ENCODE results near the gene RFPL4AL1. TPM values are rescaled to one million over a fixed set of nuclear protein-coding genes. Genes with fewer than 3 reads are reported as not detected.

RFPL4AL1 gene
- total and polyA plus RNA-seq, 7 experiments from 2014 or later: not detected

DNA sequence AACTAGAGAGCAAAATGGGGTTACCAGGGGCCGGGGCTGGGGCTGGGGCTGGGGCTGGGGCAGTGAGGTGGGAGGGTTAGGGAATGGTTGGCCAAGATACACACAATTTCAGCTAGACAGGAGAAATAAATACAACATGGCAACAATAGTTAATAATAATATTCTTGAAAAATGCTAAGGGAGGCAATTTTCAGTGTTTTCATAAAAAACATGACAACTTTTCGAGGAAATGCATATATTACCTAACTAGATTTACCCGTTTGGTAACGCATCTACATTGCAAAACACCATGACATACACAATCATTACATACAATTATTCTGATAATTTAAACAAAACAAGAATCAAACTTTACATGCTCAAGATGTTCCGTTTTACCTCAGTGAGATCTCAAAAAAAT, 12.2 kb downstream of the RFPL4AL1 start:
- no peaks in the 10 kb centered on the region for H3K36me3 ChIP-seq (ENCODE audit: control insufficient read depth in 2 of 3, insufficient read depth in 3 of 3, low read length in 3 of 3)
- H3K4me1 ChIP-seq (ENCODE audit: control insufficient read depth in 2 of 2, insufficient read depth in 2 of 2, low read length in 2 of 2): no peaks in the 10 kb centered on the region
- Mint-ChIP-seq H3K27ac (no peak overlapping the region), H3K36me3 (no peaks in the 10 kb centered on the region), H3K9me3 (peaks cover 0 to 8% (median 4%) of the 10 kb centered on the region in 11 donors), H3K4me3 (no peak overlapping the region), H3K27me3 (peaks cover 0 to 75% (median 65%) of the 10 kb centered on the region in 5 donors), H3K4me1 (no peaks in the 10 kb centered on the region)
- CTCF ChIA-PET: no interaction called here
- H3K4me3 ChIP-seq (ENCODE audit: low read length): no peak overlapping the region
- intact Hi-C loops (cut with micrococcal nuclease): no loop called here
- no peak for DNase-seq
- no peak for ATAC-seq
- no peaks in the 10 kb centered on the region for H3K9me3 ChIP-seq (ENCODE audit: control insufficient read depth in 2 of 3, low read length in 3 of 3)
- H3K27ac ChIP-seq (ENCODE audit: low read depth, low read length): no peak overlapping the region
- POLR2A ChIA-PET: no interaction called here
- H3K27me3 ChIP-seq (ENCODE audit: control insufficient read depth in 2 of 2, insufficient read depth in 2 of 2, low read length in 2 of 2): peaks cover 0 to 3% of the 10 kb centered on the region in 2 donors

GRCh38 chr19:55795021-55795420, 26.1 kb downstream of the RFPL4AL1 start:
- H3K27ac Mint-ChIP-seq: no peak overlapping the region
- H3K27me3 Mint-ChIP-seq: peaks cover 0 to 29% (median 23%) of the 10 kb centered on the region in 5 donors
- H3K4me3 Mint-ChIP-seq: no peak overlapping the region
- ATAC-seq (no peak), DNase-seq (no peak)
- Histone ChIP-seq H3K36me3 (ENCODE audit: control insufficient read depth in 2 of 3, insufficient read depth in 3 of 3, low read length in 3 of 3) (no peaks in the 10 kb centered on the region), H3K27ac (ENCODE audit: low read depth, low read length) (no peak overlapping the region), H3K4me1 (ENCODE audit: control insufficient read depth in 2 of 2, insufficient read depth in 2 of 2, low read length in 2 of 2) (no peaks in the 10 kb centered on the region), H3K27me3 (ENCODE audit: control insufficient read depth in 2 of 2, insufficient read depth in 2 of 2, low read length in 2 of 2) (no peaks in the 10 kb centered on the region), H3K9me3 (ENCODE audit: control insufficient read depth in 2 of 3, low read length in 3 of 3) (no peaks in the 10 kb centered on the region), H3K4me3 (ENCODE audit: low read length) (no peak overlapping the region)
- ChIA-PET POLR2A (no interaction called here), CTCF (no interaction called here)
- intact Hi-C loops (cut with micrococcal nuclease): no loop called here
- H3K9me3 Mint-ChIP-seq: peaks cover 0 to 22% (median 6%) of the 10 kb centered on the region in 11 donors
- H3K4me1 Mint-ChIP-seq: no peaks in the 10 kb centered on the region
- peaks cover 0 to 6% (median 0%) of the 10 kb centered on the region in 5 donors for H3K36me3 Mint-ChIP-seq

DNA sequence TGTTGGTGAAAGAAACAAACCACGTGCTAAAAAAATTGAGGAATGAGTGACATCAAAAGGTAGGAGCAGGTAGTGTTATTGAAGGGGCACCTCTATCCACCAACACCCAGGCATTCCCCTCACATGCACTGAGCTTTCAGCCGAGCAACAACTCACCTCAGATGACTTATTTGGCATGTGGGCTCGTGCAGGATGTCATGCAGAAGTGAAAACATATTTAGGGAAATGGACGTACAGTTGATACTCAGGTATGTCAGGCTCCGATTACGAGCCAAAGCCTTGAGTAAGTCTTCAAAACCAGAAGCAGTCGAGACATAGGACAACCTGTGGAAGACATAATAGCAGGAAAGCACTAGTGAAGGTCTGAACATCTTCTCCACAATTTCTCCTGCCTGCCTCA, 32.5 kb downstream of the RFPL4AL1 start:
- Mint-ChIP-seq H3K36me3 (peaks cover 0 to 11% (median 5%) of the 10 kb centered on the region in 5 donors), H3K4me3 (no peak overlapping the region), H3K27me3 (peaks cover 0 to 38% (median 24%) of the 10 kb centered on the region in 5 donors), H3K9me3 (peaks cover 0 to 41% (median 13%) of the 10 kb centered on the region in 11 donors), H3K27ac (no peak overlapping the region), H3K4me1 (no peaks in the 10 kb centered on the region)
- DNase-seq: no peak
- POLR2A ChIA-PET: no interaction called here
- H3K27ac ChIP-seq (ENCODE audit: low read depth, low read length): no peak overlapping the region
- intact Hi-C loops (cut with micrococcal nuclease): no loop called here
- H3K27me3 ChIP-seq (ENCODE audit: control insufficient read depth in 2 of 2, insufficient read depth in 2 of 2, low read length in 2 of 2): no peaks in the 10 kb centered on the region
- CTCF ChIA-PET: no interaction called here
- H3K4me3 ChIP-seq (ENCODE audit: low read length): no peak overlapping the region
- no peaks in the 10 kb centered on the region for H3K36me3 ChIP-seq (ENCODE audit: control insufficient read depth in 2 of 3, insufficient read depth in 3 of 3, low read length in 3 of 3)
- ATAC-seq: no peak
- no peaks in the 10 kb centered on the region for H3K9me3 ChIP-seq (ENCODE audit: control insufficient read depth in 2 of 3, low read length in 3 of 3)
- no peaks in the 10 kb centered on the region for H3K4me1 ChIP-seq (ENCODE audit: control insufficient read depth in 2 of 2, insufficient read depth in 2 of 2, low read length in 2 of 2)

DNA sequence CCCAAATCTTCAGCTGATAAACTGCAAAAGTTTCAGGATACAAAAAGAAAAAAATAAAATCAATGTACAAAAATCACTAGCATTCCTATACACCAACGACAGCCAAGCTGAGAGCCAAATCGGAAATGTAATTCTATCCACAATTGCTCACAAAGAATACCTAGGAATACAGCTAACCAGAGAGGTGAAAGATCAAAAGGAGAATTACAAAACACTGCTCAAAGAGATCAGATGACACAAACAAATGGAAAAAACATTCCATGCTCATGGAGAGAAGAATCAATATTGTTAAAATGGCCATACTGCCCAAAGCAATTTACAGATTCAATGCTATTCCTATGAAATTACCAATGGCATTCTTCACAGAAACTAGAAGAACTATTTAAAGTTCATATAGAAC, 33.4 kb downstream of the RFPL4AL1 start:
- peaks cover 0 to 11% (median 5%) of the 10 kb centered on the region in 5 donors for H3K36me3 Mint-ChIP-seq
- peaks cover 5 to 39% (median 17%) of the 10 kb centered on the region in 11 donors for H3K9me3 Mint-ChIP-seq
- peaks cover 0 to 38% (median 24%) of the 10 kb centered on the region in 5 donors for H3K27me3 Mint-ChIP-seq
- H3K4me3 ChIP-seq (ENCODE audit: low read length): no peak overlapping the region
- H3K4me1 Mint-ChIP-seq: no peaks in the 10 kb centered on the region
- CTCF ChIA-PET: no interaction called here
- H3K27ac ChIP-seq (ENCODE audit: low read depth, low read length): no peak overlapping the region
- DNase-seq (no peak), ATAC-seq (no peak)
- H3K4me3 Mint-ChIP-seq: no peak overlapping the region
- POLR2A ChIA-PET: no interaction called here
- intact Hi-C loops (cut with micrococcal nuclease): no loop called here
- H3K36me3 ChIP-seq (ENCODE audit: control insufficient read depth in 2 of 3, insufficient read depth in 3 of 3, low read length in 3 of 3): no peaks in the 10 kb centered on the region
- H3K27ac Mint-ChIP-seq: no peak overlapping the region
- H3K4me1 ChIP-seq (ENCODE audit: control insufficient read depth in 2 of 2, insufficient read depth in 2 of 2, low read length in 2 of 2): no peaks in the 10 kb centered on the region
- no peaks in the 10 kb centered on the region for H3K9me3 ChIP-seq (ENCODE audit: control insufficient read depth in 2 of 3, low read length in 3 of 3)
- H3K27me3 ChIP-seq (ENCODE audit: control insufficient read depth in 2 of 2, insufficient read depth in 2 of 2, low read length in 2 of 2): no peaks in the 10 kb centered on the region

- POLR2A ChIA-PET: interaction anchor here (0.6 kb wide), 1 partner anchor 154 kb away, joined by 4 read pairs; no protein-coding TSS in a partner anchor
- Mint-ChIP-seq H3K4me3 (peak overlapping the region in 3 of 10 donors; percentile 4 to 30 (median 14)), H3K9me3 (peaks cover 10 to 28% (median 14%) of the 10 kb centered on the region in 11 donors), H3K36me3 (peaks cover 0 to 5% (median 0%) of the 10 kb centered on the region in 5 donors), H3K4me1 (peaks cover 0 to 5% (median 0%) of the 10 kb centered on the region in 7 donors), H3K27ac (no peak overlapping the region), H3K27me3 (peaks cover 0 to 38% (median 16%) of the 10 kb centered on the region in 5 donors)
- DNase-seq (peak in 6 of 9 donors; percentile 0 to 13 (median 8)), ATAC-seq (peak; percentile 49)
- Histone ChIP-seq H3K27ac (ENCODE audit: low read depth, low read length) (no peak overlapping the region), H3K9me3 (ENCODE audit: control insufficient read depth in 2 of 3, low read length in 3 of 3) (no peaks in the 10 kb centered on the region), H3K27me3 (ENCODE audit: control insufficient read depth in 2 of 2, insufficient read depth in 2 of 2, low read length in 2 of 2) (no peaks in the 10 kb centered on the region), H3K4me3 (ENCODE audit: low read length) (no peak overlapping the region), H3K36me3 (ENCODE audit: control insufficient read depth in 2 of 3, insufficient read depth in 3 of 3, low read length in 3 of 3) (no peaks in the 10 kb centered on the region), H3K4me1 (ENCODE audit: control insufficient read depth in 2 of 2, insufficient read depth in 2 of 2, low read length in 2 of 2) (no peaks in the 10 kb centered on the region)
- intact Hi-C loops (cut with micrococcal nuclease): loop anchor here in 1 of 2 donors (5.0 kb wide), 1 partner anchor 177 kb away; no protein-coding TSS in a partner anchor
- CTCF ChIA-PET: interaction anchor here (1.4 to 1.5 kb wide), 2 partner anchors 175 to 177 kb away, joined by 3 to 7 read pairs; no protein-coding TSS in a partner anchor
These were observed 40.6 kb downstream of the RFPL4AL1 start for GRCh38 chr19:55809381-55810058.

GRCh38 chr19:55811340-55811739, 42.4 kb downstream of the RFPL4AL1 start:
- peaks cover 0 to 37% (median 26%) of the 10 kb centered on the region in 5 donors for H3K27me3 Mint-ChIP-seq
- H3K4me3 ChIP-seq (ENCODE audit: low read length): no peak overlapping the region
- no peaks in the 10 kb centered on the region for H3K27me3 ChIP-seq (ENCODE audit: control insufficient read depth in 2 of 2, insufficient read depth in 2 of 2, low read length in 2 of 2)
- CTCF ChIA-PET: no interaction called here
- H3K27ac Mint-ChIP-seq: no peak overlapping the region
- H3K27ac ChIP-seq (ENCODE audit: low read depth, low read length): no peak overlapping the region
- peaks cover 6 to 22% (median 11%) of the 10 kb centered on the region in 11 donors for H3K9me3 Mint-ChIP-seq
- intact Hi-C loops (cut with micrococcal nuclease): no loop called here
- no peak for ATAC-seq
- H3K4me3 Mint-ChIP-seq: no peak overlapping the region
- no peaks in the 10 kb centered on the region for H3K4me1 ChIP-seq (ENCODE audit: control insufficient read depth in 2 of 2, insufficient read depth in 2 of 2, low read length in 2 of 2)
- H3K9me3 ChIP-seq (ENCODE audit: control insufficient read depth in 2 of 3, low read length in 3 of 3): no peaks in the 10 kb centered on the region
- no peak for DNase-seq
- H3K36me3 Mint-ChIP-seq: no peaks in the 10 kb centered on the region
- POLR2A ChIA-PET: no interaction called here
- peaks cover 0 to 5% (median 0%) of the 10 kb centered on the region in 7 donors for H3K4me1 Mint-ChIP-seq
- H3K36me3 ChIP-seq (ENCODE audit: control insufficient read depth in 2 of 3, insufficient read depth in 3 of 3, low read length in 3 of 3): no peaks in the 10 kb centered on the region

GRCh38 chr19:55812449-55812848, 43.5 kb downstream of the RFPL4AL1 start:
- no peaks in the 10 kb centered on the region for H3K4me1 ChIP-seq (ENCODE audit: control insufficient read depth in 2 of 2, insufficient read depth in 2 of 2, low read length in 2 of 2)
- no peak overlapping the region for H3K27ac ChIP-seq (ENCODE audit: low read depth, low read length)
- no peak overlapping the region for H3K27ac Mint-ChIP-seq
- intact Hi-C loops (cut with micrococcal nuclease): no loop called here
- DNase-seq (no peak), ATAC-seq (no peak)
- no peak overlapping the region for H3K4me3 Mint-ChIP-seq
- no peaks in the 10 kb centered on the region for H3K27me3 ChIP-seq (ENCODE audit: control insufficient read depth in 2 of 2, insufficient read depth in 2 of 2, low read length in 2 of 2)
- POLR2A ChIA-PET: no interaction called here
- peaks cover 4 to 27% (median 6%) of the 10 kb centered on the region in 11 donors for H3K9me3 Mint-ChIP-seq
- H3K27me3 Mint-ChIP-seq: peaks cover 0 to 37% (median 26%) of the 10 kb centered on the region in 5 donors
- no peaks in the 10 kb centered on the region for H3K36me3 ChIP-seq (ENCODE audit: control insufficient read depth in 2 of 3, insufficient read depth in 3 of 3, low read length in 3 of 3)
- peaks cover 0 to 5% (median 0%) of the 10 kb centered on the region in 7 donors for H3K4me1 Mint-ChIP-seq
- H3K36me3 Mint-ChIP-seq: no peaks in the 10 kb centered on the region
- no peaks in the 10 kb centered on the region for H3K9me3 ChIP-seq (ENCODE audit: control insufficient read depth in 2 of 3, low read length in 3 of 3)
- H3K4me3 ChIP-seq (ENCODE audit: low read length): no peak overlapping the region
- CTCF ChIA-PET: interaction anchor here (0.7 kb wide), 1 partner anchor 706 kb away, joined by 3 read pairs; no protein-coding TSS in a partner anchor

Measured in naive thymus-derived CD4-positive, alpha-beta T cell (primary cell).